Gastrocnemius medialis (tissue), 4 donors: ENCODE results near the gene POC1A. TPM values are rescaled to one million over a fixed set of nuclear protein-coding genes. Genes with fewer than 3 reads are reported as not detected.

Experiments
- ATAC-seq, 2 donors: fragments of 150-250 bp; one replicate each; pipeline ENCODE4 v1.9.1; 2016
- DNase-seq, 2 donors: peaks; one replicate each; pipeline ENCODE4 v3.0.0-alpha.2; 2019
- H3K27ac ChIP-seq, 4 donors: fragments of 200-600 bp; sonication (generic); 1 replicate in 1 of 4; 2 replicates in 3 of 4; pipeline ENCODE4 v1.5.1; 2016 to 2018; ENCODE audit warnings: mild to moderate bottlenecking in 2 of 4, moderate library complexity in 1 of 4
- H3K27me3 ChIP-seq, 3 donors: fragments of 200-600 bp; sonication (generic) in 2 of 3; 1 replicate in 1 of 3; 2 replicates in 2 of 3; pipeline versions ENCODE4 v1.5.1 to v1.6.0; 2016 to 2019; ENCODE audit warnings: mild to moderate bottlenecking in 1 of 3, moderate library complexity in 1 of 3
- H3K36me3 ChIP-seq, 2 donors: fragments of 200-600 bp; sonication (generic) in 1 of 2; one replicate each; pipeline ENCODE4 v1.5.1; 2017 to 2018
- H3K4me1 ChIP-seq, 2 donors: fragments of 200-600 bp; sonication (generic) in 1 of 2; one replicate each; pipeline ENCODE4 v1.5.1; 2016 to 2017; ENCODE audit warnings: mild to moderate bottlenecking in 2 of 2
- H3K4me3 ChIP-seq, 4 donors: fragments of 200-600 bp; sonication (generic) in 3 of 4; 1 replicate in 1 of 4; 2 replicates in 3 of 4; pipeline ENCODE4 v1.5.1; 2016 to 2019; ENCODE audit warnings: mild to moderate bottlenecking in 2 of 4
- H3K9me3 ChIP-seq, 3 donors: fragments of 200-600 bp; sonication (generic) in 2 of 3; 1 replicate in 1 of 3; 2 replicates in 2 of 3; pipeline ENCODE4 v1.5.1; 2016 to 2019
- POLR2A ChIP-seq, 2 donors: fragments of 450-650 bp; IDR thresholded peaks; one replicate each; pipeline ENCODE4 v1.6.1; 2017; ENCODE audit warnings: antibody characterized with exemption in 2 of 2, mild to moderate bottlenecking in 2 of 2, moderate library complexity in 2 of 2
- in situ Hi-C, 4 donors: fragments of 200-750 bp; cut with MboI; loops; one replicate each; pipeline versions ENCODE4 v1.15.0 to v1.8.0; 2017; ENCODE audit warnings: low sequenced_read_pairs in 4 of 4
- intact Hi-C: fragments of 100-400 bp; cut with DNase I; formaldehyde crosslinking; loops from one replicate; pipeline ENCODE4 v1.15.1; 2023; ENCODE audit warnings: low total_unique reads
- total RNA-seq, 4 donors: library from RNA; depleted of rRNA; stranded (reverse); fragments of >200 nt; gene quantifications; one replicate each; pipeline versions ENCODE4 v1.1.0 to v1.2.3, GENCODE V29; 2016
- TF ChIP-seq, protein P1 (sequence below), 5 experiments: fragments of 450-650 bp in 3 of 5; fragments of 200-600 bp in 2 of 5; sonication (generic) in 2 of 5; IDR thresholded peaks in 4 of 5; conservative IDR thresholded peaks in 1 of 5; 1 replicate in 4 of 5; 2 replicates in 1 of 5; pipeline ENCODE4 v1.5.1; 2016 to 2019; ENCODE audit warnings: antibody characterized with exemption in 5 of 5, mild to moderate bottlenecking in 3 of 5, moderate library complexity in 3 of 5

Gene POC1A
- total RNA-seq, 4 donors from 2014 or later: 0.51 to 3.2 (median 0.81) TPM

DNA sequence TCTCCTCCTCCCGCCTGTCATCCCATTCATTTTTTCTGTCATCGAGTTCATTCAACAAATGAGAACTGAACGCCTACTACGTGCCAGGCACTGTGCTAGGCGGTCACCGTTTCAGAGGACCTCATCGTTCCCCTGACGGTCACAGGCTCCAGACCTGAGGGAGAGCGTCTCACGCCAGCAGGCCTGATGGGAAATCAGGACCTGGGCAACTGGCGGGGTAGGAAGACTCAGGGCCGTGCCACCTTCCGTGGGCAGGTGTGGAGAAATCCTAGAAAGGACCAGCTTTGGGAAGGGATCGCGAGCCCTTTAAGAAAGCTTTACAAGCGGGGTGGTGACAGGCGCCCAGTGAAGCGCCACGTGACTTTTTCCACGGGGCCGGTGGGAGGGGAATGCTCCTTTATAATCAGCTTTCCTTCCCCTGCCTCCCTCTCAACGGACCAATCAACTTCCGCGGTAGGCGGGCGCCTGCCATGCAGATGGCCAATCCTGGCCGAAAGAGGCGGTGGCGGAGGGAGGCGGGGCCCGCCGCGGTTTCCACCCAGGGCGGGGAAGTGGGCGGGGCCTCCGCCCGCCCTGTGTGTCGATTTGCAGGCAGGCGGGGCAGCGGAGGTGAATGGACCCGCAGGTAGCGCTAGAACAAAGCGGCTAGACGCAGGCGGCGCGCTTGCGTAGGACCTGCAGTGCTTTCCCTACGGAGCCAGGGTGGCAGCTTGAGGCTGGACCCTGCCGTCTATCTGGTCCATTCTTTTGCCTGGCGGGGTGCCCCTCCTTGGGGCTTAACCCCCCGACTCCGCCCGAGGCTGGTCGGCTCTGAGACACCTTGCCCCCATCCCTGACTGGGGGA is 97.0 kb downstream of the POC1A start:
- peak overlapping the region; percentile 63 to 93 (median 76) for H3K4me3 ChIP-seq
- intact Hi-C loops (loop anchor here (1.0 to 10.0 kb wide), 7 partner anchors 13 to 218 kb away; partner anchors contain the start of genes PARP3, POC1A and WDR82), in situ Hi-C loops (loop anchor here (5.0 to 10.0 kb wide), 3 partner anchors 52 to 88 kb away; no protein-coding TSS in a partner anchor)
- no peaks in the 10 kb centered on the region for H3K27me3 ChIP-seq
- TF ChIP-seq, protein P1, sequence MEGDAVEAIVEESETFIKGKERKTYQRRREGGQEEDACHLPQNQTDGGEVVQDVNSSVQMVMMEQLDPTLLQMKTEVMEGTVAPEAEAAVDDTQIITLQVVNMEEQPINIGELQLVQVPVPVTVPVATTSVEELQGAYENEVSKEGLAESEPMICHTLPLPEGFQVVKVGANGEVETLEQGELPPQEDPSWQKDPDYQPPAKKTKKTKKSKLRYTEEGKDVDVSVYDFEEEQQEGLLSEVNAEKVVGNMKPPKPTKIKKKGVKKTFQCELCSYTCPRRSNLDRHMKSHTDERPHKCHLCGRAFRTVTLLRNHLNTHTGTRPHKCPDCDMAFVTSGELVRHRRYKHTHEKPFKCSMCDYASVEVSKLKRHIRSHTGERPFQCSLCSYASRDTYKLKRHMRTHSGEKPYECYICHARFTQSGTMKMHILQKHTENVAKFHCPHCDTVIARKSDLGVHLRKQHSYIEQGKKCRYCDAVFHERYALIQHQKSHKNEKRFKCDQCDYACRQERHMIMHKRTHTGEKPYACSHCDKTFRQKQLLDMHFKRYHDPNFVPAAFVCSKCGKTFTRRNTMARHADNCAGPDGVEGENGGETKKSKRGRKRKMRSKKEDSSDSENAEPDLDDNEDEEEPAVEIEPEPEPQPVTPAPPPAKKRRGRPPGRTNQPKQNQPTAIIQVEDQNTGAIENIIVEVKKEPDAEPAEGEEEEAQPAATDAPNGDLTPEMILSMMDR (IDR thresholded peaks at IDR 0.05 in 4 of 5, conservative IDR thresholded peaks at IDR 0.05 in 1 of 5): peak in 2 of 5 experiments; percentile 11 to 27
- peak; percentile 58 to 71 for TF ChIP-seq POLR2A (IDR thresholded peaks at IDR 0.05)
- H3K4me1 ChIP-seq: peaks cover 30 to 35% of the 10 kb centered on the region in 2 donors
- peaks cover 0 to 9% of the 10 kb centered on the region in 2 donors for H3K36me3 ChIP-seq
- DNase-seq (peak; percentile 99 to 100), ATAC-seq (peak; percentile 83 to 84)
- H3K9me3 ChIP-seq: no peaks in the 10 kb centered on the region
- peak overlapping the region; percentile 92 to 98 (median 94) for H3K27ac ChIP-seq

DNA sequence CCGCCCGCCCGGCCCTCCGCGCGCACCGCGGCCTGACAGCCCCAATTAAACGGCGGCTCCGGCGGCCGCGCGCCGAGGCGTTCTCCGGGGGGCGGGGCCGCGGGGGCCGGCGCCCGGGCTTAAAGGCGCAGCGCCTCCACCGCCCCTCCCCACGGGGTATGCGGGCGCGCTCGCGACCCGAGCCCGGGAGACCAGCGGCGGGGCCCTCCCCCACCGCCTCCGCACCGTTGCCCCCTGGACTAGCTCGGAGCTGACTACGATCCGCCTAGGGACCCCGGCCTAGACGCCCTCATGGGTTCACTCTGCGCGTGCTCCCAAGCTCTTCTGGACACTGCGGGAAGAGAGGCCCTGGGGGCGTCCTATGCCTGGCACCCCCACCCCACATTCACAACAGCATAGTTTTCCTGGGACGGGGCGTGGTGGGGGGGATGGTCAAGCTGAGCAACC is 97.7 kb downstream of the POC1A start, which contains the start of gene DUSP7:
TSS of gene DUSP7 (minus strand) at position 51 of the 447 bp plus-strand sequence. CDS start 205 bp downstream, outside the sequence.
- in situ Hi-C loops: loop anchor here (5.0 to 10.0 kb wide), 3 partner anchors 52 to 88 kb away; no protein-coding TSS in a partner anchor
- TF ChIP-seq, protein P1 (IDR thresholded peaks at IDR 0.05 in 4 of 5, conservative IDR thresholded peaks at IDR 0.05 in 1 of 5): no peak
- TF ChIP-seq POLR2A (IDR thresholded peaks at IDR 0.05): peak in 1 of 2 donors; percentile 17
- Histone ChIP-seq H3K9me3 (no peaks in the 10 kb centered on the region), H3K36me3 (peaks cover 0 to 14% of the 10 kb centered on the region in 2 donors), H3K27ac (peak within 1 kb of the TSS; percentile 92 to 98 (median 94)), H3K4me3 (peak within 1 kb of the TSS; percentile 63 to 93 (median 81)), H3K27me3 (no peaks in the 10 kb centered on the region), H3K4me1 (peaks cover 37 to 41% of the 10 kb centered on the region in 2 donors)
- peak; percentile 60 to 63 for ATAC-seq
- DNase-seq: peak; percentile 57 to 67
- intact Hi-C loops: loop anchor here (1.0 to 10.0 kb wide), 4 partner anchors 44 to 218 kb away; partner anchors contain the start of genes PARP3, POC1A and WDR82

DNA sequence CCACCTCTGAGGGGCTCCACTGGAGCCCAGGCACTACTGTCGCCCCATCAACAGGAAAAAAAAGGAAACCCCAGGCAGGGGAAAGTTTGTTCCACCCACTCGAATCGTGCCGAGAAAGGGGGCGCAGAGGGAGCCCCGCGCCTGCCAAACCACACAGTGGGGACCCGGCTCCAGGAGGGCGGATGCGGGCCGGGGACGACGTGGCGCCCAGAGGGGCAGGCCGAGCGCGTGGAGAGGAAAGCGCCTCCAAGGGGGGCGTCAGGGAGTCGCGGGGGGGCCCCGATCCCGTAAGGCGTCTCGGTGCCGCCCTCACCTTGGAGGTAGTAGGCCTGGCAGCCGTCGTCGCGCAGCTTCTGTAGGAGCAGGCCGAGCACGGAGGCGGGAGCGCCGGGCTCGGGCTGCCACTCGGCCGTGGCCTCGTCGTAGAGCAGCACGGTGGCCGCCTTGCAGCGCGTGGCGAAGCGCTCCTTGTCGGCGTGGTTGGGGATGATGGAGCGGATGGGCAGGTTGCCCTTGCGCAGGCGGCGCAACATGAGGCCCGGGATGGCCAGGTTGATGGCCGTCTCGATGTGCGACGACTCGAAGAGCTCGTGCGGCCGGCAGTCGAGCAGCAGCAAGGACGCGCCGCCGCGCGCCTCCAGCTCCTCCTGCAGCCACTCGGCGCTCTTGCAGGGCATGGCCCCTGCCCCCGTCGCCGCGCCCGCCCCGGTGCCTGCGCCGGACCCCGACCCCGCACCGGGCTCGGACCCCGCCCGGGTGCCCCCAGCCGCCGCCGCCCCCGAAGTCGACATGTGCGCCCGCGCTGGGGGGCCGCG is 98.5 kb downstream of the POC1A start:
- in situ Hi-C loops: loop anchor here (5.0 to 10.0 kb wide), 3 partner anchors 51 to 89 kb away; no protein-coding TSS in a partner anchor
- intact Hi-C loops: loop anchor here (1.0 to 10.0 kb wide), 4 partner anchors 43 to 219 kb away; partner anchors contain the start of genes PARP3, POC1A and WDR82
- TF ChIP-seq POLR2A (IDR thresholded peaks at IDR 0.05): no peak
- TF ChIP-seq, protein P1 (IDR thresholded peaks at IDR 0.05 in 4 of 5, conservative IDR thresholded peaks at IDR 0.05 in 1 of 5): peak; percentile 27 to 51 (median 34)
- Histone ChIP-seq H3K36me3 (peaks cover 0 to 22% of the 10 kb centered on the region in 2 donors), H3K9me3 (no peaks in the 10 kb centered on the region), H3K4me1 (peaks cover 45 to 48% of the 10 kb centered on the region in 2 donors), H3K4me3 (peak overlapping the region; percentile 56 to 86 (median 81)), H3K27me3 (no peaks in the 10 kb centered on the region), H3K27ac (peak overlapping the region; percentile 84 to 94 (median 92))
- ATAC-seq: peak; percentile 11 to 16
- DNase-seq: peak; percentile 33 to 52
